H1 (cell line): ENCODE measurements around the gene SLC22A6. TPM values are rescaled to one million over a fixed set of nuclear protein-coding genes. Genes with fewer than 3 reads are reported as not detected.

Source experiments
- CTCF ChIA-PET: fragments of 300-600 bp; sonication (Branson Sonifier 250); formaldehyde crosslinking; loops from one replicate; lab custom pipeline; 2021; ENCODE audit not compliant: partially characterized antibody; lab: Charles Lee
- POLR2A ChIA-PET: fragments of 300-600 bp; sonication (Branson Sonifier 250); formaldehyde crosslinking; loops from one replicate; lab custom pipeline; 2021; ENCODE audit warnings: inconsistent platforms; ENCODE audit not compliant: partially characterized antibody; lab: Charles Lee
- DNase-seq, 2 experiments: peaks; one replicate each; pipeline versions ENCODE4 v3.0.0 to v3.0.0-alpha.2; 2010 to 2022; ENCODE audit warnings: low spot score in 2 of 2, low read depth in 1 of 2, mixed read lengths in 1 of 2
- FAIRE-seq: peaks from 2 replicates; lab custom pipeline; 2011; peaks lifted over from hg19 to GRCh38; lab: Jason Lieb, UNC
- H2AFZ ChIP-seq: 2 replicates; pipeline ENCODE4 v1.8.1; 2012; ENCODE audit warnings: low read length, inconsistent platforms
- H2AK5ac ChIP-seq: 2 replicates; pipeline ENCODE4 v1.6.1; 2013; ENCODE audit warnings: low read depth, low read length
- H2BK120ac ChIP-seq: replicated peaks from 2 replicates; pipeline ENCODE3; 2013; ENCODE audit warnings: low read depth, low read length, inconsistent platforms
- H2BK12ac ChIP-seq: 2 replicates; pipeline ENCODE4 v1.6.1; 2013; ENCODE audit warnings: low read depth, low read length
- H2BK15ac ChIP-seq: 2 replicates; pipeline ENCODE4 v1.6.1; 2013; ENCODE audit warnings: low read length
- H2BK20ac ChIP-seq: 2 replicates; pipeline ENCODE4 v1.6.1; 2013; ENCODE audit warnings: low read length
- H2BK5ac ChIP-seq: 2 replicates; pipeline ENCODE4 v1.6.1; 2013; ENCODE audit warnings: low read depth, low read length
- H3K14ac ChIP-seq: 2 replicates; pipeline ENCODE4 v1.6.1; 2013; ENCODE audit warnings: inconsistent platforms; ENCODE audit not compliant: insufficient read length
- H3K18ac ChIP-seq: 2 replicates; pipeline ENCODE4 v1.6.1; 2013; ENCODE audit warnings: low read length; ENCODE audit errors: extremely low read depth
- H3K23ac ChIP-seq: 2 replicates; pipeline ENCODE4 v1.6.1; 2013; ENCODE audit warnings: inconsistent platforms; ENCODE audit not compliant: insufficient read length
- H3K23me2 ChIP-seq: 2 replicates; pipeline ENCODE4 v1.6.1; 2013; ENCODE audit warnings: low read depth, low read length
- H3K27ac ChIP-seq: 2 replicates; pipeline ENCODE4 v1.6.1; 2011; ENCODE audit warnings: low read depth, low read length, inconsistent platforms
- H3K27me3 ChIP-seq, 4 experiments: replicated peaks in 1 of 4; 1 replicate in 1 of 4; 2 replicates in 3 of 4; pipeline versions ENCODE4 v1.6.1 to v1.8.1; 2011 to 2013; ENCODE audit warnings: low read length in 3 of 4, mild to moderate bottlenecking in 3 of 4, inconsistent platforms in 2 of 4, mixed read lengths in 2 of 4, moderate library complexity in 1 of 4; ENCODE audit not compliant: control insufficient read depth in 3 of 4, insufficient read depth in 3 of 4; ENCODE audit errors: extremely low read depth in 1 of 4
- H3K36me3 ChIP-seq, 4 experiments: 2 replicates each; pipeline versions ENCODE4 v1.6.1 to v1.8.1; 2011 to 2013; ENCODE audit warnings: mild to moderate bottlenecking in 4 of 4, low read length in 3 of 4, moderate library complexity in 2 of 4, control low read depth in 1 of 4, inconsistent platforms in 1 of 4; ENCODE audit not compliant: insufficient read depth in 4 of 4, control insufficient read depth in 2 of 4
- H3K4ac ChIP-seq: replicated peaks from 2 replicates; pipeline ENCODE3; 2013; ENCODE audit warnings: low read length, low read depth, mixed read lengths, inconsistent platforms; ENCODE audit not compliant: insufficient read length
- H3K4me1 ChIP-seq, 4 experiments: replicated peaks in 1 of 4; 1 replicate in 1 of 4; 2 replicates in 3 of 4; pipeline versions ENCODE4 v1.6.1 to v1.8.1; 2011 to 2013; ENCODE audit warnings: low read length in 3 of 4, inconsistent platforms in 2 of 4, mixed read lengths in 1 of 4; ENCODE audit not compliant: insufficient read depth in 4 of 4, control insufficient read depth in 3 of 4
- H3K4me2 ChIP-seq, 2 experiments: 2 replicates each; pipeline versions ENCODE4 v1.6.1 to v1.8.1; 2011 to 2013; ENCODE audit warnings: low read depth in 2 of 2, low read length in 2 of 2, control low read depth in 1 of 2, inconsistent platforms in 1 of 2, mild to moderate bottlenecking in 1 of 2; ENCODE audit not compliant: insufficient read depth in 1 of 2
- H3K4me3 ChIP-seq, 4 experiments: fragments of 200-600, 300-600 bp in 1 of 4; sonication (generic), shearing (Covaris generic), sonication (Bioruptor Twin) in 1 of 4; 2 replicates each; pipeline versions ENCODE4 v1.5.1 to v1.8.1; 2011 to 2016; ENCODE audit warnings: low read length in 4 of 4, low read depth in 3 of 4, control low read depth in 2 of 4, inconsistent platforms in 2 of 4, mild to moderate bottlenecking in 2 of 4, mixed read lengths in 1 of 4, moderate library complexity in 1 of 4; ENCODE audit not compliant: insufficient read depth in 2 of 4; ENCODE audit errors: extremely low read depth in 1 of 4
- H3K56ac ChIP-seq: replicated peaks from 2 replicates; pipeline ENCODE3; 2013; ENCODE audit warnings: low read depth, mild to moderate bottlenecking, mixed read lengths, low read length, inconsistent platforms; ENCODE audit not compliant: insufficient read length
- H3K79me1 ChIP-seq: 2 replicates; pipeline ENCODE4 v1.6.1; 2013; ENCODE audit warnings: low read depth, low read length, control low read depth
- H3K79me2 ChIP-seq, 2 experiments: 2 replicates each; pipeline versions ENCODE4 v1.6.1 to v1.8.1; 2012 to 2013; ENCODE audit warnings: low read length in 2 of 2, mild to moderate bottlenecking in 2 of 2, inconsistent platforms in 1 of 2; ENCODE audit not compliant: insufficient read depth in 2 of 2, control insufficient read depth in 1 of 2
- H3K9ac ChIP-seq, 4 experiments: replicated peaks in 1 of 4; 1 replicate in 1 of 4; 2 replicates in 3 of 4; pipeline versions ENCODE4 v1.6.1 to v1.8.1; 2011 to 2013; ENCODE audit warnings: low read depth in 3 of 4, low read length in 3 of 4, control low read depth in 2 of 4, mild to moderate bottlenecking in 2 of 4, moderate library complexity in 2 of 4, inconsistent platforms in 1 of 4; ENCODE audit errors: extremely low read depth in 1 of 4
- H3K9me3 ChIP-seq, 2 experiments: 2 replicates each; pipeline versions ENCODE4 v1.6.1 to v1.8.1; 2012 to 2013; ENCODE audit warnings: mild to moderate bottlenecking in 2 of 2, moderate library complexity in 2 of 2, control low read depth in 1 of 2, inconsistent platforms in 1 of 2, low read depth in 1 of 2, low read length in 1 of 2, mixed read lengths in 1 of 2; ENCODE audit not compliant: insufficient read depth in 2 of 2
- H4K20me1 ChIP-seq, 2 experiments: replicated peaks in 1 of 2; 2 replicates each; pipeline versions ENCODE3 to v1.8.1; 2011 to 2013; ENCODE audit warnings: inconsistent platforms in 2 of 2, low read length in 2 of 2, mild to moderate bottlenecking in 1 of 2; ENCODE audit not compliant: insufficient read depth in 2 of 2, control insufficient read depth in 1 of 2
- H4K5ac ChIP-seq: 2 replicates; pipeline ENCODE4 v1.6.1; 2013; ENCODE audit warnings: low read length, low read depth, mixed read lengths, inconsistent platforms; ENCODE audit not compliant: insufficient read length
- H4K8ac ChIP-seq: 2 replicates; pipeline ENCODE4 v1.8.0; 2013; ENCODE audit warnings: mild to moderate bottlenecking, moderate library complexity, low read length, inconsistent platforms; ENCODE audit not compliant: insufficient read depth; ENCODE audit errors: extremely low read depth
- H4K91ac ChIP-seq: replicated peaks from 2 replicates; pipeline ENCODE3; 2013; ENCODE audit warnings: low read length, mixed read lengths, inconsistent platforms; ENCODE audit not compliant: insufficient read length
- ATF3 ChIP-seq: IDR thresholded peaks from 2 replicates; pipeline ENCODE4 v1.6.1; 2011; ENCODE audit warnings: low read depth, mild to moderate bottlenecking, low read length; ENCODE audit not compliant: insufficient read depth
- BCL11A ChIP-seq, 2 experiments: IDR thresholded peaks; one replicate each; pipeline ENCODE4 v1.6.1; 2011; ENCODE audit warnings: low read depth in 2 of 2, low read length in 2 of 2, mild to moderate bottlenecking in 2 of 2
- GTF2F1 ChIP-seq: IDR thresholded peaks from 2 replicates; pipeline ENCODE4 v1.6.1; 2012; ENCODE audit warnings: low read depth, low read length, improper control_type of control experiment, borderline replicate concordance
- HDAC2 ChIP-seq, 2 experiments: fragments of 300-600 bp in 1 of 2; sonication (generic) in 1 of 2; IDR thresholded peaks; 2 replicates each; pipeline ENCODE4 v1.6.1; 2011 to 2012; ENCODE audit warnings: low read depth in 2 of 2, low read length in 2 of 2, mild to moderate bottlenecking in 2 of 2, moderate library complexity in 2 of 2, borderline replicate concordance in 1 of 2, inconsistent platforms in 1 of 2
- KDM1A ChIP-seq: fragments of 200-600, 300-600 bp; sonication (generic); IDR thresholded peaks from 2 replicates; pipeline ENCODE4 v1.7.1; 2016; ENCODE audit warnings: mild to moderate bottlenecking, low read length, borderline replicate concordance
- KDM4A ChIP-seq: IDR thresholded peaks from one replicate; pipeline ENCODE4 v1.7.1; 2012; ENCODE audit warnings: low read depth, mild to moderate bottlenecking, moderate library complexity, low read length, inconsistent platforms; ENCODE audit not compliant: severe bottlenecking
- POLR2AphosphoS5 ChIP-seq: IDR thresholded peaks from 2 replicates; pipeline ENCODE4 v1.6.1; 2011; ENCODE audit warnings: low read depth, low read length
- WGBS, 2 experiments: shearing (Covaris generic) in 1 of 2; methylation state at CpG; one replicate each; pipeline versions ENCODE4 v1.1.6 to v1.1.7; 2013 to 2015; ENCODE audit warnings: low lambda C conversion rate in 2 of 2, mixed read lengths in 2 of 2, inconsistent platforms in 1 of 2, low coverage in 1 of 2, missing lambda C conversion rate in 1 of 2; ENCODE audit not compliant: insufficient replicate concordance in 2 of 2, insufficient coverage in 1 of 2, insufficient read length in 1 of 2; ENCODE audit errors: extremely low coverage in 1 of 2, missing lambda C conversion rate in 1 of 2; 5-methylcytosine and 5-hydroxymethylcytosine counted together
- polyA plus RNA-seq, 7 experiments: library from polyadenylated mRNA; depleted of rRNA in 3 of 7; stranded (reverse) in 5 of 7; unstranded in 2 of 7; fragments of >200 nt in 5 of 7; fragments of 200-250 nt in 2 of 7; gene quantifications; 1 replicate in 5 of 7; 2 replicates in 1 of 7; 4 replicates in 1 of 7; pipeline versions ENCODE4 v1.2.1 to v1.2.3, GENCODE V29; 2011 to 2013; ENCODE audit warnings: missing spikeins in 2 of 7, mixed read lengths in 2 of 7
- total RNA-seq: library from RNA; stranded (reverse); fragmentation: NEBNext Ultra II Directional; extraction: Animal tissue kit (Norgen Biotek cat#: 25700); gene quantifications from 2 replicates; pipeline ENCODE4 v1.2.1, GENCODE V29; 2021

Gene SLC22A6
- total and polyA plus RNA-seq, 2 of the 8 experiments (the other 6 are each of a cell fraction or from before 2014, with no cell fraction given) = not detected

- no peak overlapping the region for H2BK20ac ChIP-seq
- no peak overlapping the region for H3K4ac ChIP-seq
- H3K56ac ChIP-seq = no peak overlapping the region
- H3K79me2 ChIP-seq = no peaks in the 10 kb centered on the region
- no peaks in the 10 kb centered on the region for H3K79me1 ChIP-seq
- H3K23me2 ChIP-seq = no peaks in the 10 kb centered on the region
- H2BK15ac ChIP-seq = no peak overlapping the region
- peak overlapping the region; percentile 93; the same call in 1 of the 2 replicates for H4K8ac ChIP-seq
- no peaks in the 10 kb centered on the region for H4K20me1 ChIP-seq
- no peak overlapping the region for H2BK120ac ChIP-seq
- H3K14ac ChIP-seq = no peak overlapping the region
- H2AFZ ChIP-seq = peak overlapping the region; percentile 88
- WGBS, 2 experiments = 33% methylated on average over 9 of the region's 9 CpGs; no CpG with 5 or more reads in 1 of the 2 experiments
- CTCF ChIA-PET = interaction anchor here (0.6 to 13.2 kb wide), 43 partner anchors 8 to 687 kb away, joined by 3 to 201 read pairs (median 5); partner anchors contain the start of genes CHRM1 and SLC22A8
- peak; percentile 25 to 67 for DNase-seq
- H3K23ac ChIP-seq = no peak overlapping the region
- H3K4me2 ChIP-seq = no peak overlapping the region
- H3K36me3 ChIP-seq = no peaks in the 10 kb centered on the region
- H3K4me3 ChIP-seq = no peak overlapping the region
- peaks cover 0 to 4% (median 1%) of the 10 kb centered on the region in 4 experiments; a peak in 3 of 7 replicates for H3K27me3 ChIP-seq
- no peak overlapping the region for H2BK12ac ChIP-seq
- no peak overlapping the region for H2BK5ac ChIP-seq
- POLR2A ChIA-PET = interaction anchor here (0.6 to 1.9 kb wide), 6 partner anchors 9 to 916 kb away, joined by 3 to 5 read pairs (median 4); no protein-coding TSS in a partner anchor
- peaks cover 0 to 4% (median 0%) of the 10 kb centered on the region in 4 experiments; a peak in 2 of 7 replicates for H3K4me1 ChIP-seq
- no peaks in the 10 kb centered on the region for H3K9me3 ChIP-seq
- H2AK5ac ChIP-seq = no peak overlapping the region
- H4K91ac ChIP-seq = peak overlapping the region; percentile 18
- no peak overlapping the region for H3K9ac ChIP-seq
- peak; percentile 78 for FAIRE-seq
- no peak overlapping the region for H3K18ac ChIP-seq
- H3K27ac ChIP-seq = no peak overlapping the region
- H4K5ac ChIP-seq = no peak overlapping the region
- TF ChIP-seq ATF3 (no peak), POLR2AphosphoS5 (no peak), GTF2F1 (no peak), HDAC2 (IDR thresholded peaks at IDR 0.05; ENCODE audit: borderline replicate concordance in 1 of 2, low read depth in 2 of 2, low read length in 2 of 2) (no peak), KDM1A (no peak), BCL11A (IDR thresholded peaks at IDR 0.05; ENCODE audit: low read depth in 2 of 2, low read length in 2 of 2) (no peak), KDM4A (no peak)
Observed at GRCh38 chr11:62974848-62975522, 9.8 kb downstream of the SLC22A6 start.
